ENCODE measurements around the gene EEPD1. TPM values are rescaled to one million over a fixed set of nuclear protein-coding genes. Genes with fewer than 3 reads are reported as not detected.

EEPD1 gene
- total and polyA plus RNA-seq, 12 donors: 6.0 to 29.0 (median 9.4) TPM

GRCh38 chr7:36279200-36279925 lies 126.3 kb downstream of the EEPD1 start:
- Histone ChIP-seq H3K4me1 (replicated peaks in 1 of 2) (peaks cover 16 to 24% of the 10 kb centered on the region in 2 donors), H3K9me3 (replicated peaks in 1 of 3) (no peaks in the 10 kb centered on the region), H3K36me3 (replicated peaks in 1 of 2) (no peaks in the 10 kb centered on the region), H3K27me3 (no peaks in the 10 kb centered on the region), H3K4me3 (no peak overlapping the region), H3K27ac (no peak overlapping the region)
- peak in 3 of 7 donors; percentile 8 to 25 (median 13) for DNase-seq
- intact Hi-C loops (cut with DNase I): no loop called here
- 88 to 98% (median 95%) methylated on average over 6 to 9 of the region's 9 CpGs for WGBS, 4 donors
- TF ChIP-seq POLR2A (IDR thresholded peaks at IDR 0.05) (no peak), CTCF (IDR thresholded peaks at IDR 0.05) (no peak)

DNA sequence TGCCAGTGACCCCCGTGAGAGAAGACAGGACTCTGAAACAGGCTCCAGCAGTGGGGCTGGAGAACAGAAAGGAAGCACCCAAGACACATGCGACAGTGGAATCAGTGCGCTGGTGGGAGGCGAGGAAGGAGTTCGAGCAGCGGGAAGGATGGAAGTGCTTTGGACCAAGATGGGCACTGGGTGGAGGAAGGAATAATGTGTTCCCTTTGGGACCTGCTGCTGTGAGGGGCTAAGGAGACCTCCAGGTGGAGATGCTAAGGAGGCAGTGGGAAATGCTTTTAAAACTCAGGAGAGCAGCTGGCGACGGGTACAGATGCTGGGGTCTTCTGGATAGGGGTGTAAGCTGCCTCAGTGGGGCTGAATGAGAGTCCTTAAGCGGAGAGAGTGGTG lies 126.9 kb downstream of the EEPD1 start:
- Histone ChIP-seq H3K27me3 (no peaks in the 10 kb centered on the region), H3K27ac (no peak overlapping the region), H3K4me3 (no peak overlapping the region), H3K9me3 (replicated peaks in 1 of 3) (no peaks in the 10 kb centered on the region), H3K4me1 (replicated peaks in 1 of 2) (peaks cover 16 to 24% of the 10 kb centered on the region in 2 donors), H3K36me3 (replicated peaks in 1 of 2) (no peaks in the 10 kb centered on the region)
- WGBS, 4 donors: 98 to 99% (median 98%) methylated on average over 9 of the region's 9 CpGs
- TF ChIP-seq POLR2A (IDR thresholded peaks at IDR 0.05) (no peak), CTCF (IDR thresholded peaks at IDR 0.05) (no peak)
- DNase-seq: peak in 1 of 7 donors; percentile 13
- intact Hi-C loops (cut with DNase I): no loop called here

DNA sequence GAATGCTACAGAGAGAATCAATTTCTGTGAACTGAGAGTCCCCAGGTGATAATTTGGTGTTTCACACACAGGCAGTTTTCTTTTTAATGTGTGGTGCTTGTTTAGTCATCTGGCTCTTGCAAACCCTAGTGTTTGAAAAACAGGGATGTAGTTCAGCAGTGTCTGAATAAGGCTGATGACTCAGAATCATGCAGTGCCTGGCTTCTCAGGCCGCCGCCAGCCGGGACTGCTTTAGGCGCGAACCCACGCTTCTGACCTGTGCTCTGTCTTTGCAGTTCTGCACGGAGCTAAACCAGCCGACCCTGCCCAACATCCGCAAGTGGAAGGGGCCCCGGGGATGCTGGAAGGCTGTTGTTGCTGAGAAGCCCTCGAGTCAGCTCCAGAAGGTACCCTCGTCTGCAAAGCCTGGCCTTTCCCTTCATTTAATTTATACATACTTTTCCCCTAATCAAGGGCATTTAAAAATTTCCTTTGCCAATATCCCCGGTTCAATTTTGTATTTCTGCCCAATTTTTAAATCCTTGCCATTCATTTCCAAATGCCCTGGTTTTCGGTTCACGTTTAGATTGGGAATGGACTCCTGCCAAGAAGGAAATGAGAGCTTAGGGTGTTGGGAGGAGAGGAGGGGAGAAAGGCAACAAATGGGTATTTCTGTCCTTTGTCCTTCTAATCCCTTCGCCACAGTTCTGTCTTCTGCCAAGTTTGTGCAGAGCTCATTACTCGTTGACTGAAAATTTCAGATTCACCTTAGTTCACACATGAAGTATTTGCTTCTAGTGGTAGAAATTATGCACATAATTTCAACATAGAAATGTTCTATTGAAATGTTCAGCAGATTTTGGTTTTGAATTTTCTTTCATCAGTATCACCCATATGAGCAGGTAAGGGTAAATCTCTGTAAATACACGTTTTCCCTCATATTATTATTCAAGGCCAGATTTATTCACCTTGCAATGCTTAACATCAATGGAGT lies 128.1 kb downstream of the EEPD1 start:
- Histone ChIP-seq H3K4me1 (replicated peaks in 1 of 2) (peaks cover 16 to 24% of the 10 kb centered on the region in 2 donors), H3K27ac (peak overlapping the region in 3 of 5 donors; percentile 24 to 35 (median 31)), H3K36me3 (replicated peaks in 1 of 2) (no peaks in the 10 kb centered on the region), H3K4me3 (no peak overlapping the region), H3K27me3 (no peaks in the 10 kb centered on the region), H3K9me3 (replicated peaks in 1 of 3) (no peaks in the 10 kb centered on the region)
- intact Hi-C loops (cut with DNase I): no loop called here
- TF ChIP-seq CTCF (IDR thresholded peaks at IDR 0.05) (peak in 2 of 6 experiments; percentile 18 to 21), POLR2A (IDR thresholded peaks at IDR 0.05) (peak in 1 of 2 donors; percentile 15)
- DNase-seq: peak; percentile 69 to 83 (median 81)
- 13 to 24% (median 18%) methylated on average over 15 to 18 of the region's 18 CpGs for WGBS, 4 donors
